ENCODE measurements around the gene CLEC20A. TPM values are rescaled to one million over a fixed set of nuclear protein-coding genes. Genes with fewer than 3 reads are reported as not detected.

The CLEC20A gene
- total and polyA plus RNA-seq, 9 of the 15 experiments (the other 6 are each of a cell fraction or from before 2014, with no cell fraction given) = not detected

DNA sequence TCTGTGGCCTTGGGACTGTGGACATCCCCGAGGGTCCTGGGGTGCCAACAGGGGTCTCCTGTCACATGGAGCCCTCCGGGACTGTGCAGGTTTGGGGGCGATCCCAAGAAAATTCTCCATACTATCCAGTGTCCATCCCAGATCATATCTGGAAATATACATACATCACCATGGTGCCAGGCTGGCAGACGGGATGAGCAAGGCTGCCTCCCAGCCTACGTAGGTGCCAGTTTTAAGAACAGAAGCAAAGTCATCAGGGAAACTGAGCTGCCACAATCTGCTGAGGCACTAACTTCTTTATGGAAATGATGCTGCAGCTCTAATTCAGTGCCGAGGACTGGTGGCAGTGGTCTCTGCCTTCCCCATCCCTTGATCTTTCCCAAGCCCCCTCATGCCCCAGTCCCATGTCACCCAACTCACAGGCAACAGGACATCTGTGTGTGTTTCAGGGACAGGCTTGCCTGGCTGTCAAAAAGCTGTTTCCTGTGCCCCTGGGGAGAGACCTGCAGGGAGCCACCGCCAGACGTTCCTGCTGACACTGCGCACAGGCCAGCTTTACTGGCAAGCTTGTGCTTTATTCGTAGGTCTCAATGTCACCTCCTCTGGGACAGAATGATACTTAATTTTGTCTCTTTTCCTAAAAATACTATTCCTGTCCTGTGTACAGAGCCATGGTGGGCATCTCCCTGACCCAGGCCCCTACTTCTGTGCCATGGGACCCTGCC lies 31.6 kb upstream of the CLEC20A start:
- in situ Hi-C loops (cut with MboI) = loop anchor here (25.0 kb wide), 1 partner anchor 834 kb away; the partner anchor contains the start of gene AXDND1
- POLR2A ChIA-PET = interaction anchor here (0.7 to 1.6 kb wide), 3 partner anchors 12 to 39 kb away, joined by 3 to 6 read pairs (median 3); no protein-coding TSS in a partner anchor

More for the DNA sequence above, 31.6 kb upstream of the CLEC20A start:
- Histone ChIP-seq H3K9me1 (ENCODE audit: control insufficient read depth, insufficient read depth, low read length) (no peaks in the 10 kb centered on the region), H3K4me1 (replicated peaks in 1 of 2; ENCODE audit: control insufficient read depth in 2 of 2, insufficient read depth in 2 of 2, low read length in 2 of 2) (no peaks in the 10 kb centered on the region), H2AFZ (ENCODE audit: low read depth, low read length) (no peak overlapping the region), H3K27me3 (ENCODE audit: control insufficient read depth in 2 of 2, insufficient read depth in 2 of 2, low read length in 2 of 2) (peaks cover 0 to 15% of the 10 kb centered on the region in 2 experiments; a peak in 1 of 5 replicates), H3K4me3 (no peak overlapping the region), H3K4me2 (ENCODE audit: insufficient read depth, low read length) (no peak overlapping the region), H3K36me3 (ENCODE audit: control insufficient read depth, insufficient read depth, low read length) (no peaks in the 10 kb centered on the region), H4K20me1 (replicated peaks; ENCODE audit: control insufficient read depth, insufficient read depth, low read length) (0 out of 2 replicates have a peak, but pooled peaks cover 3% of the 10 kb centered on the region), H3K27ac (ENCODE audit: extremely low read depth, low read depth, low read length) (no peak overlapping the region), H3K79me2 (ENCODE audit: control insufficient read depth, insufficient read depth, low read length) (no peaks in the 10 kb centered on the region), H3K9me3 (replicated peaks; ENCODE audit: control insufficient read depth, insufficient read depth, low read depth, low read length) (no peaks in the 10 kb centered on the region), H3K9ac (ENCODE audit: insufficient read depth in 1 of 2, low read depth in 2 of 2, low read length in 2 of 2) (no peak overlapping the region)
- CTCF ChIA-PET (ENCODE audit: low intra/inter-chr PET ratio) = no interaction called here
- intact Hi-C loops (cut with micrococcal nuclease) = no loop called here
- ATAC-seq = no peak
- BruUV-seq (replicated peaks) = no TSS peak
- no peak for DNase-seq (ENCODE audit: extremely low read depth in 1 of 4, low spot score in 3 of 4)
- 5% methylated on average over 10 of the region's 10 CpGs for WGBS (ENCODE audit: insufficient coverage, low coverage, missing lambda C conversion rate)
- TF ChIP-seq ZNF584 (CRISPR knock-in tag; IDR thresholded peaks at IDR 0.05; ENCODE audit: low read depth) (no peak), NUFIP1 (IDR thresholded peaks at IDR 0.05; ENCODE audit: partially characterized antibody) (no peak), LCOR (CRISPR knock-in tag; IDR thresholded peaks at IDR 0.05) (no peak), SIN3B (IDR thresholded peaks at IDR 0.05; ENCODE audit: low read depth) (no peak), RFX5 (IDR thresholded peaks at IDR 0.05; ENCODE audit: low read depth, low read length) (no peak), FOXA3 (CRISPR knock-in tag; conservative IDR thresholded peaks at IDR 0.05 in 1 of 2, IDR thresholded peaks at IDR 0.05 in 1 of 2) (no peak), NFE2L1 (tag; IDR thresholded peaks at IDR 0.05; ENCODE audit: borderline replicate concordance, low read depth) (no peak), ATF1 (CRISPR knock-in tag; IDR thresholded peaks at IDR 0.05) (no peak), ATF1 (tag; IDR thresholded peaks at IDR 0.05) (no peak), FOXP1 (CRISPR knock-in tag; IDR thresholded peaks at IDR 0.05) (no peak), SP2 (IDR thresholded peaks at IDR 0.05; ENCODE audit: extremely low read depth, low read depth, low read length, poor library complexity, severe bottlenecking) (no peak), CHD1 (IDR thresholded peaks at IDR 0.05; ENCODE audit: low read length) (no peak), CC2D1A (IDR thresholded peaks at IDR 0.05) (no peak)
- TF ChIP-seq, protein P1, sequence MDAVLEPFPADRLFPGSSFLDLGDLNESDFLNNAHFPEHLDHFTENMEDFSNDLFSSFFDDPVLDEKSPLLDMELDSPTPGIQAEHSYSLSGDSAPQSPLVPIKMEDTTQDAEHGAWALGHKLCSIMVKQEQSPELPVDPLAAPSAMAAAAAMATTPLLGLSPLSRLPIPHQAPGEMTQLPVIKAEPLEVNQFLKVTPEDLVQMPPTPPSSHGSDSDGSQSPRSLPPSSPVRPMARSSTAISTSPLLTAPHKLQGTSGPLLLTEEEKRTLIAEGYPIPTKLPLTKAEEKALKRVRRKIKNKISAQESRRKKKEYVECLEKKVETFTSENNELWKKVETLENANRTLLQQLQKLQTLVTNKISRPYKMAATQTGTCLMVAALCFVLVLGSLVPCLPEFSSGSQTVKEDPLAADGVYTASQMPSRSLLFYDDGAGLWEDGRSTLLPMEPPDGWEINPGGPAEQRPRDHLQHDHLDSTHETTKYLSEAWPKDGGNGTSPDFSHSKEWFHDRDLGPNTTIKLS (IDR thresholded peaks at IDR 0.05; ENCODE audit: borderline replicate concordance, low read depth) = no peak
- TF ChIP-seq, protein P2, sequence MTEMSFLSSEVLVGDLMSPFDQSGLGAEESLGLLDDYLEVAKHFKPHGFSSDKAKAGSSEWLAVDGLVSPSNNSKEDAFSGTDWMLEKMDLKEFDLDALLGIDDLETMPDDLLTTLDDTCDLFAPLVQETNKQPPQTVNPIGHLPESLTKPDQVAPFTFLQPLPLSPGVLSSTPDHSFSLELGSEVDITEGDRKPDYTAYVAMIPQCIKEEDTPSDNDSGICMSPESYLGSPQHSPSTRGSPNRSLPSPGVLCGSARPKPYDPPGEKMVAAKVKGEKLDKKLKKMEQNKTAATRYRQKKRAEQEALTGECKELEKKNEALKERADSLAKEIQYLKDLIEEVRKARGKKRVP (CRISPR knock-in tag; IDR thresholded peaks at IDR 0.05) = no peak
- TF ChIP-seq, protein P3, sequence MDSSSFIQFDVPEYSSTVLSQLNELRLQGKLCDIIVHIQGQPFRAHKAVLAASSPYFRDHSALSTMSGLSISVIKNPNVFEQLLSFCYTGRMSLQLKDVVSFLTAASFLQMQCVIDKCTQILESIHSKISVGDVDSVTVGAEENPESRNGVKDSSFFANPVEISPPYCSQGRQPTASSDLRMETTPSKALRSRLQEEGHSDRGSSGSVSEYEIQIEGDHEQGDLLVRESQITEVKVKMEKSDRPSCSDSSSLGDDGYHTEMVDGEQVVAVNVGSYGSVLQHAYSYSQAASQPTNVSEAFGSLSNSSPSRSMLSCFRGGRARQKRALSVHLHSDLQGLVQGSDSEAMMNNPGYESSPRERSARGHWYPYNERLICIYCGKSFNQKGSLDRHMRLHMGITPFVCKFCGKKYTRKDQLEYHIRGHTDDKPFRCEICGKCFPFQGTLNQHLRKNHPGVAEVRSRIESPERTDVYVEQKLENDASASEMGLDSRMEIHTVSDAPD (CRISPR knock-in tag; IDR thresholded peaks at IDR 0.05) = no peak
- no peak for FAIRE-seq

Measured in K562 (cell line).